H1 (cell line): ENCODE measurements around the gene EIPR1. TPM values are rescaled to one million over a fixed set of nuclear protein-coding genes. Genes with fewer than 3 reads are reported as not detected.

Source experiments
- CTCF ChIA-PET: fragments of 300-600 bp; sonication (Branson Sonifier 250); formaldehyde crosslinking; loops from one replicate; lab custom pipeline; 2021; ENCODE audit not compliant: partially characterized antibody; lab: Charles Lee
- POLR2A ChIA-PET: fragments of 300-600 bp; sonication (Branson Sonifier 250); formaldehyde crosslinking; loops from one replicate; lab custom pipeline; 2021; ENCODE audit warnings: inconsistent platforms; ENCODE audit not compliant: partially characterized antibody; lab: Charles Lee
- DNase-seq, 2 experiments: peaks; one replicate each; pipeline versions ENCODE4 v3.0.0 to v3.0.0-alpha.2; 2010 to 2022; ENCODE audit warnings: low spot score in 2 of 2, low read depth in 1 of 2, mixed read lengths in 1 of 2
- FAIRE-seq: peaks from 2 replicates; lab custom pipeline; 2011; peaks lifted over from hg19 to GRCh38; lab: Jason Lieb, UNC
- H2AFZ ChIP-seq: 2 replicates; pipeline ENCODE4 v1.8.1; 2012; ENCODE audit warnings: low read length, inconsistent platforms
- H2AK5ac ChIP-seq: 2 replicates; pipeline ENCODE4 v1.6.1; 2013; ENCODE audit warnings: low read depth, low read length
- H2BK120ac ChIP-seq: replicated peaks from 2 replicates; pipeline ENCODE3; 2013; ENCODE audit warnings: low read depth, low read length, inconsistent platforms
- H2BK12ac ChIP-seq: 2 replicates; pipeline ENCODE4 v1.6.1; 2013; ENCODE audit warnings: low read depth, low read length
- H2BK15ac ChIP-seq: 2 replicates; pipeline ENCODE4 v1.6.1; 2013; ENCODE audit warnings: low read length
- H2BK20ac ChIP-seq: 2 replicates; pipeline ENCODE4 v1.6.1; 2013; ENCODE audit warnings: low read length
- H2BK5ac ChIP-seq: 2 replicates; pipeline ENCODE4 v1.6.1; 2013; ENCODE audit warnings: low read depth, low read length
- H3K14ac ChIP-seq: 2 replicates; pipeline ENCODE4 v1.6.1; 2013; ENCODE audit warnings: inconsistent platforms; ENCODE audit not compliant: insufficient read length
- H3K18ac ChIP-seq: 2 replicates; pipeline ENCODE4 v1.6.1; 2013; ENCODE audit warnings: low read length; ENCODE audit errors: extremely low read depth
- H3K23ac ChIP-seq: 2 replicates; pipeline ENCODE4 v1.6.1; 2013; ENCODE audit warnings: inconsistent platforms; ENCODE audit not compliant: insufficient read length
- H3K23me2 ChIP-seq: 2 replicates; pipeline ENCODE4 v1.6.1; 2013; ENCODE audit warnings: low read depth, low read length
- H3K27ac ChIP-seq: 2 replicates; pipeline ENCODE4 v1.6.1; 2011; ENCODE audit warnings: low read depth, low read length, inconsistent platforms
- H3K27me3 ChIP-seq, 4 experiments: replicated peaks in 1 of 4; 1 replicate in 1 of 4; 2 replicates in 3 of 4; pipeline versions ENCODE4 v1.6.1 to v1.8.1; 2011 to 2013; ENCODE audit warnings: low read length in 3 of 4, mild to moderate bottlenecking in 3 of 4, inconsistent platforms in 2 of 4, mixed read lengths in 2 of 4, moderate library complexity in 1 of 4; ENCODE audit not compliant: control insufficient read depth in 3 of 4, insufficient read depth in 3 of 4; ENCODE audit errors: extremely low read depth in 1 of 4
- H3K36me3 ChIP-seq, 4 experiments: 2 replicates each; pipeline versions ENCODE4 v1.6.1 to v1.8.1; 2011 to 2013; ENCODE audit warnings: mild to moderate bottlenecking in 4 of 4, low read length in 3 of 4, moderate library complexity in 2 of 4, control low read depth in 1 of 4, inconsistent platforms in 1 of 4; ENCODE audit not compliant: insufficient read depth in 4 of 4, control insufficient read depth in 2 of 4
- H3K4ac ChIP-seq: replicated peaks from 2 replicates; pipeline ENCODE3; 2013; ENCODE audit warnings: low read length, low read depth, mixed read lengths, inconsistent platforms; ENCODE audit not compliant: insufficient read length
- H3K4me1 ChIP-seq, 4 experiments: replicated peaks in 1 of 4; 1 replicate in 1 of 4; 2 replicates in 3 of 4; pipeline versions ENCODE4 v1.6.1 to v1.8.1; 2011 to 2013; ENCODE audit warnings: low read length in 3 of 4, inconsistent platforms in 2 of 4, mixed read lengths in 1 of 4; ENCODE audit not compliant: insufficient read depth in 4 of 4, control insufficient read depth in 3 of 4
- H3K4me2 ChIP-seq, 2 experiments: 2 replicates each; pipeline versions ENCODE4 v1.6.1 to v1.8.1; 2011 to 2013; ENCODE audit warnings: low read depth in 2 of 2, low read length in 2 of 2, control low read depth in 1 of 2, inconsistent platforms in 1 of 2, mild to moderate bottlenecking in 1 of 2; ENCODE audit not compliant: insufficient read depth in 1 of 2
- H3K4me3 ChIP-seq, 4 experiments: fragments of 200-600, 300-600 bp in 1 of 4; sonication (generic), shearing (Covaris generic), sonication (Bioruptor Twin) in 1 of 4; 2 replicates each; pipeline versions ENCODE4 v1.5.1 to v1.8.1; 2011 to 2016; ENCODE audit warnings: low read length in 4 of 4, low read depth in 3 of 4, control low read depth in 2 of 4, inconsistent platforms in 2 of 4, mild to moderate bottlenecking in 2 of 4, mixed read lengths in 1 of 4, moderate library complexity in 1 of 4; ENCODE audit not compliant: insufficient read depth in 2 of 4; ENCODE audit errors: extremely low read depth in 1 of 4
- H3K56ac ChIP-seq: replicated peaks from 2 replicates; pipeline ENCODE3; 2013; ENCODE audit warnings: low read depth, mild to moderate bottlenecking, mixed read lengths, low read length, inconsistent platforms; ENCODE audit not compliant: insufficient read length
- H3K79me1 ChIP-seq: 2 replicates; pipeline ENCODE4 v1.6.1; 2013; ENCODE audit warnings: low read depth, low read length, control low read depth
- H3K79me2 ChIP-seq, 2 experiments: 2 replicates each; pipeline versions ENCODE4 v1.6.1 to v1.8.1; 2012 to 2013; ENCODE audit warnings: low read length in 2 of 2, mild to moderate bottlenecking in 2 of 2, inconsistent platforms in 1 of 2; ENCODE audit not compliant: insufficient read depth in 2 of 2, control insufficient read depth in 1 of 2
- H3K9ac ChIP-seq, 4 experiments: replicated peaks in 1 of 4; 1 replicate in 1 of 4; 2 replicates in 3 of 4; pipeline versions ENCODE4 v1.6.1 to v1.8.1; 2011 to 2013; ENCODE audit warnings: low read depth in 3 of 4, low read length in 3 of 4, control low read depth in 2 of 4, mild to moderate bottlenecking in 2 of 4, moderate library complexity in 2 of 4, inconsistent platforms in 1 of 4; ENCODE audit errors: extremely low read depth in 1 of 4
- H3K9me3 ChIP-seq, 2 experiments: 2 replicates each; pipeline versions ENCODE4 v1.6.1 to v1.8.1; 2012 to 2013; ENCODE audit warnings: mild to moderate bottlenecking in 2 of 2, moderate library complexity in 2 of 2, control low read depth in 1 of 2, inconsistent platforms in 1 of 2, low read depth in 1 of 2, low read length in 1 of 2, mixed read lengths in 1 of 2; ENCODE audit not compliant: insufficient read depth in 2 of 2
- H4K20me1 ChIP-seq, 2 experiments: replicated peaks in 1 of 2; 2 replicates each; pipeline versions ENCODE3 to v1.8.1; 2011 to 2013; ENCODE audit warnings: inconsistent platforms in 2 of 2, low read length in 2 of 2, mild to moderate bottlenecking in 1 of 2; ENCODE audit not compliant: insufficient read depth in 2 of 2, control insufficient read depth in 1 of 2
- H4K5ac ChIP-seq: 2 replicates; pipeline ENCODE4 v1.6.1; 2013; ENCODE audit warnings: low read length, low read depth, mixed read lengths, inconsistent platforms; ENCODE audit not compliant: insufficient read length
- H4K8ac ChIP-seq: 2 replicates; pipeline ENCODE4 v1.8.0; 2013; ENCODE audit warnings: mild to moderate bottlenecking, moderate library complexity, low read length, inconsistent platforms; ENCODE audit not compliant: insufficient read depth; ENCODE audit errors: extremely low read depth
- H4K91ac ChIP-seq: replicated peaks from 2 replicates; pipeline ENCODE3; 2013; ENCODE audit warnings: low read length, mixed read lengths, inconsistent platforms; ENCODE audit not compliant: insufficient read length
- BACH1 ChIP-seq: IDR thresholded peaks from 2 replicates; pipeline ENCODE4 v1.6.1; 2012; ENCODE audit warnings: low read length, improper control_type of control experiment
- CEBPB ChIP-seq: IDR thresholded peaks from 2 replicates; pipeline ENCODE4 v1.6.1; 2012; ENCODE audit warnings: low read depth, low read length
- EZH2 ChIP-seq: fragments of 200-600 bp; sonication (generic); IDR thresholded peaks from 2 replicates; pipeline ENCODE4 v1.7.1; 2012; ENCODE audit warnings: low read depth, mild to moderate bottlenecking, moderate library complexity, low read length, inconsistent platforms; ENCODE audit not compliant: severe bottlenecking
- GTF2F1 ChIP-seq: IDR thresholded peaks from 2 replicates; pipeline ENCODE4 v1.6.1; 2012; ENCODE audit warnings: low read depth, low read length, improper control_type of control experiment, borderline replicate concordance
- JUND ChIP-seq: IDR thresholded peaks from 2 replicates; pipeline ENCODE4 v1.6.1; 2011; ENCODE audit warnings: mild to moderate bottlenecking, improper control_type of control experiment, low read length
- KDM1A ChIP-seq: fragments of 200-600, 300-600 bp; sonication (generic); IDR thresholded peaks from 2 replicates; pipeline ENCODE4 v1.7.1; 2016; ENCODE audit warnings: mild to moderate bottlenecking, low read length, borderline replicate concordance
- POLR2A ChIP-seq, 2 experiments: IDR thresholded peaks; 1 replicate in 1 of 2; 2 replicates in 1 of 2; pipeline ENCODE4 v1.6.1; 2011; ENCODE audit warnings: low read depth in 2 of 2, low read length in 2 of 2, mild to moderate bottlenecking in 2 of 2; ENCODE audit errors: control extremely low read depth in 1 of 2
- POLR2AphosphoS5 ChIP-seq: IDR thresholded peaks from 2 replicates; pipeline ENCODE4 v1.6.1; 2011; ENCODE audit warnings: low read depth, low read length
- RAD21 ChIP-seq, 2 experiments: IDR thresholded peaks in 1 of 2; conservative IDR thresholded peaks in 1 of 2; 2 replicates each; pipeline ENCODE4 v1.6.1; 2011; ENCODE audit warnings: low read depth in 2 of 2, low read length in 2 of 2, improper control_type of control experiment in 1 of 2, inconsistent platforms in 1 of 2, mild to moderate bottlenecking in 1 of 2, moderate library complexity in 1 of 2
- RNF2 ChIP-seq: fragments of 200-900, 300-1000 bp; sonication (generic); IDR thresholded peaks from 2 replicates; pipeline ENCODE4 v1.7.1; 2016; ENCODE audit warnings: borderline replicate concordance, low read depth, mild to moderate bottlenecking, antibody characterized with exemption, low read length; ENCODE audit not compliant: poor library complexity, severe bottlenecking; ENCODE audit errors: missing control alignments
- SUZ12 ChIP-seq: fragments of 200-600 bp; sonication (generic); IDR thresholded peaks from 2 replicates; pipeline ENCODE4 v1.6.1; 2012; ENCODE audit warnings: mild to moderate bottlenecking, inconsistent platforms, low read length, moderate library complexity, mixed read lengths
- YY1 ChIP-seq: IDR thresholded peaks from 2 replicates; pipeline ENCODE4 v1.6.1; 2011; ENCODE audit warnings: low read depth, mild to moderate bottlenecking, low read length
- WGBS, 2 experiments: shearing (Covaris generic) in 1 of 2; methylation state at CpG; one replicate each; pipeline versions ENCODE4 v1.1.6 to v1.1.7; 2013 to 2015; ENCODE audit warnings: low lambda C conversion rate in 2 of 2, mixed read lengths in 2 of 2, inconsistent platforms in 1 of 2, low coverage in 1 of 2, missing lambda C conversion rate in 1 of 2; ENCODE audit not compliant: insufficient replicate concordance in 2 of 2, insufficient coverage in 1 of 2, insufficient read length in 1 of 2; ENCODE audit errors: extremely low coverage in 1 of 2, missing lambda C conversion rate in 1 of 2; 5-methylcytosine and 5-hydroxymethylcytosine counted together
- polyA plus RNA-seq, 7 experiments: library from polyadenylated mRNA; depleted of rRNA in 3 of 7; stranded (reverse) in 5 of 7; unstranded in 2 of 7; fragments of >200 nt in 5 of 7; fragments of 200-250 nt in 2 of 7; gene quantifications; 1 replicate in 5 of 7; 2 replicates in 1 of 7; 4 replicates in 1 of 7; pipeline versions ENCODE4 v1.2.1 to v1.2.3, GENCODE V29; 2011 to 2013; ENCODE audit warnings: missing spikeins in 2 of 7, mixed read lengths in 2 of 7
- total RNA-seq: library from RNA; stranded (reverse); fragmentation: NEBNext Ultra II Directional; extraction: Animal tissue kit (Norgen Biotek cat#: 25700); gene quantifications from 2 replicates; pipeline ENCODE4 v1.2.1, GENCODE V29; 2021
- TF ChIP-seq, protein P1 (sequence below): IDR thresholded peaks from 2 replicates; pipeline ENCODE4 v1.6.1; 2011; ENCODE audit warnings: low read depth, mild to moderate bottlenecking, low read length; ENCODE audit not compliant: insufficient read depth

Gene EIPR1
- total and polyA plus RNA-seq, 2 of the 8 experiments (the other 6 are each of a cell fraction or from before 2014, with no cell fraction given) = 26.3 to 56.4 TPM

- Histone ChIP-seq H3K14ac (no peak overlapping the region), H3K9ac (no peak overlapping the region), H4K91ac (no peak overlapping the region), H3K4me3 (no peak overlapping the region), H2BK5ac (no peak overlapping the region), H4K8ac (no peak overlapping the region), H4K20me1 (peaks cover 0 to 13% of the 10 kb centered on the region in 2 experiments), H3K27me3 (no peaks in the 10 kb centered on the region), H2BK12ac (no peak overlapping the region), H3K4me1 (peaks cover 0 to 8% (median 2%) of the 10 kb centered on the region in 4 experiments; a peak in 3 of 7 replicates), H2BK15ac (no peak overlapping the region), H3K23ac (no peak overlapping the region), H3K9me3 (no peaks in the 10 kb centered on the region; a peak in 1 of 4 replicates), H3K79me1 (peaks cover 12% of the 10 kb centered on the region; the same call in 1 of the 2 replicates), H4K5ac (no peak overlapping the region), H2AK5ac (no peak overlapping the region), H2BK120ac (no peak overlapping the region), H3K56ac (no peak overlapping the region), H3K4ac (no peak overlapping the region), H3K36me3 (no peaks in the 10 kb centered on the region), H2BK20ac (no peak overlapping the region), H3K79me2 (peaks cover 0 to 9% of the 10 kb centered on the region in 2 experiments; a peak in 3 of 4 replicates), H3K4me2 (no peak overlapping the region), H2AFZ (no peak overlapping the region), H3K27ac (no peak overlapping the region), H3K18ac (no peak overlapping the region), H3K23me2 (peaks cover 2% of the 10 kb centered on the region; the same call in 1 of the 2 replicates)
- CTCF ChIA-PET = interaction anchor here (0.7 kb wide), 1 partner anchor 140 kb away, joined by 4 read pairs; no protein-coding TSS in a partner anchor
- DNase-seq = no peak
- POLR2A ChIA-PET = interaction anchor here (1.4 kb wide), 1 partner anchor 20 kb away, joined by 3 read pairs; no protein-coding TSS in a partner anchor
- WGBS, 2 experiments = 94% methylated on average over 13 of the region's 13 CpGs; no CpG with 5 or more reads in 1 of the 2 experiments
- FAIRE-seq = no peak
- TF ChIP-seq BACH1 (no peak), KDM1A (no peak), YY1 (no peak), JUND (no peak), POLR2A (IDR thresholded peaks at IDR 0.05; ENCODE audit: control extremely low read depth in 1 of 2, low read depth in 2 of 2, low read length in 2 of 2) (no peak), POLR2AphosphoS5 (no peak), RNF2 (no peak), SUZ12 (no peak), RAD21 (IDR thresholded peaks at IDR 0.05 in 1 of 2, conservative IDR thresholded peaks at IDR 0.05 in 1 of 2; ENCODE audit: low read depth in 2 of 2, low read length in 2 of 2) (no peak), EZH2 (no peak), GTF2F1 (no peak), CEBPB (no peak)
- TF ChIP-seq, protein P1, sequence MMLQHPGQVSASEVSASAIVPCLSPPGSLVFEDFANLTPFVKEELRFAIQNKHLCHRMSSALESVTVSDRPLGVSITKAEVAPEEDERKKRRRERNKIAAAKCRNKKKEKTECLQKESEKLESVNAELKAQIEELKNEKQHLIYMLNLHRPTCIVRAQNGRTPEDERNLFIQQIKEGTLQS = no peak
These were observed 58.5 kb downstream of the EIPR1 start for GRCh38 chr2:3319134-3319533.
